Neuron (in vitro differentiated cells): ENCODE measurements around the gene PCNX2.

ENCODE experiments used
- H2AFZ ChIP-seq: one replicate; pipeline ENCODE4 v1.6.1; 2013; ENCODE audit warnings: low read depth, mild to moderate bottlenecking, inconsistent platforms, low read length, moderate library complexity
- H3K27me3 ChIP-seq: one replicate; pipeline ENCODE4 v1.6.1; 2013; ENCODE audit warnings: low read length; ENCODE audit not compliant: insufficient read depth
- H3K36me3 ChIP-seq: one replicate; pipeline ENCODE4 v1.6.1; 2013; ENCODE audit warnings: low read length; ENCODE audit not compliant: insufficient read depth
- H3K4me1 ChIP-seq: one replicate; pipeline ENCODE4 v1.6.1; 2013; ENCODE audit warnings: low read length; ENCODE audit not compliant: insufficient read depth
- H3K4me3 ChIP-seq: 2 replicates; pipeline ENCODE4 v1.5.1; 2013; ENCODE audit warnings: mild to moderate bottlenecking, low read length, moderate library complexity
- H3K9me3 ChIP-seq: one replicate; pipeline ENCODE4 v1.6.1; 2013; ENCODE audit warnings: low read length

PCNX2 gene

DNA sequence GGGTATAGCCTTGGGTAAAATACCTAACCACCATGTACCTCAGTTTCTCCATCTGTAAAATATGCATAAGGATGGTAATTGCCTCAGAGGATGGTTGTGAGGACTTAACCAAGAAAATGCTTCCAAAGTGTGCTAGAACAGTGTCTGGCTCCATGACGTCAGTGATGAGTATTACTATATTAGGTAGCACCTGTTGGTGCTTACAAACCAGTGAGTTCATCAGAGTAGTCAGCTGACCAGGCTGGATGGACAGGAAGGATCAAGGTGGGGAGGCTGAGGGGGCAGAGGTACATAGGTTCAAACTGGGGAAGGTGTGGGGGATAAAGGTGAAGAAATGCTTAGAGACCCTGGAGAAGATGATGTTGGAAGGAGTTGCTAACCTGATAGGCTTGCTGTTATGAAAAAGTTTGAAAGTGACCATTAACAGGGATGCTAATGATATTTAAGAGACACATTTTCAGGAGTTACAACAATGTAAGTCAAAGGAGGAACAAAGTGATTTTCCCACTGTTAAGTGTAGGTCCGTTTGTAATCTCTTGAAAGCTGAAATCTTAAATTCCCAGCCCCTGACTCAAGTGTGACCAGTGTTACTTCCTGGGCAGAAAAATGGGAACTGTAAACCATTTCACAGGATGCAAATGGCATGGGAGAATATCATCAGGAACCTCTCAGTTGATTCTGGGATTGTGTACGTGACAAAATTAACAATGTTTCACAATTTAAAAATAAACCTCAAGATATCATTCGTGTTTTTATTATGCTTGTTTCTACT, 340.7 kb downstream of the PCNX2 start:
- peaks cover 22% of the 10 kb centered on the region for H3K4me1 ChIP-seq
- peaks cover 5% of the 10 kb centered on the region for H3K9me3 ChIP-seq
- H2AFZ ChIP-seq: no peak overlapping the region
- peaks cover 13% of the 10 kb centered on the region for H3K36me3 ChIP-seq
- no peaks in the 10 kb centered on the region for H3K27me3 ChIP-seq
- no peak overlapping the region for H3K4me3 ChIP-seq

DNA sequence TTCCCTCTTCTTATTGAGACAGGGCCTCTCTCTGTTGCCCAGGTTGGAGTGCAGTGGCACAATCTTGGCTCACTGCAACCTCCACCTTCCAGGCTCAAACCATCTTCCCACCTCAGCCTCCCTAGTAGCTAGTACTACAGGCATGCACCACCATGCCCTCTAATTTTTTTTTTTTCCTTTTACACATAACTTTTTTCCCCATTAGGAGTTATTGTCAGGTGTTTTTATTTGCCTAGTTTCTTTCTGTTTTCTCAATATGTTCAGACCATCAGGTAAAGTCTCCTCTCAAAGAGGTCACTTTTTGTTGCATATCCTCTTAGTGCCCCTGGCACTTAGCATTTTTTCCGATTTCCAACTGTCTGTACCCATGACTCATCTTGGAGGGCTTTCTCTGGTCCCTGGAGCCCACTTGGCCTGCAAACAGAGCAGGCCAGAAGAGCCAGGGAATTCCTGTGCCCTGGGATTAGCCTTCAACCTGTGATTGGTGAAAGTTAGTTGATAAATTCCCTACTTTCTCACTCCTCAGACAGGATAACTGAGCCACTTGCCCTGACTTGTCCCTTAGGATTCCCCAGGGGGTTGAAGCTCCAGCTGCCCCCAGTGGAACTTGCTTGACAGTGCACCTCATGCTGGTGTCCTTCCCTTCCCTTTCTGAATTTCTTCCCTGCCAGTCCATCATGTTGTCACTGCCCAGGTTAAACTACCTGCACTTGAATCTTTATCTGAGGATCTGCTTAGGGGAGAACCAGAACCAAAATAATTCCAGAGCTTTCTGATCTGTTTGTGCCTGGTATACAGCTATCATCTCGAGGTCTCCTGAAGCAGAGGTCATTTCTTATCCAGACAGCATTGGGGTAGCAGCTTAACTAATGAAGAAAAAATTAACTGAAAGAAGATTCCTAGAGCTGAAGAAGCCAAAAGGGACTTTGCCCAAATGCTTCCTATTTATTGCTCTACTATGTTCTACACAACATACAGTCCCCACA, 342.7 kb downstream of the PCNX2 start:
- Histone ChIP-seq H2AFZ (no peak overlapping the region), H3K9me3 (no peaks in the 10 kb centered on the region), H3K27me3 (no peaks in the 10 kb centered on the region), H3K4me3 (no peak overlapping the region), H3K4me1 (peaks cover 29% of the 10 kb centered on the region), H3K36me3 (peaks cover 6% of the 10 kb centered on the region)

DNA sequence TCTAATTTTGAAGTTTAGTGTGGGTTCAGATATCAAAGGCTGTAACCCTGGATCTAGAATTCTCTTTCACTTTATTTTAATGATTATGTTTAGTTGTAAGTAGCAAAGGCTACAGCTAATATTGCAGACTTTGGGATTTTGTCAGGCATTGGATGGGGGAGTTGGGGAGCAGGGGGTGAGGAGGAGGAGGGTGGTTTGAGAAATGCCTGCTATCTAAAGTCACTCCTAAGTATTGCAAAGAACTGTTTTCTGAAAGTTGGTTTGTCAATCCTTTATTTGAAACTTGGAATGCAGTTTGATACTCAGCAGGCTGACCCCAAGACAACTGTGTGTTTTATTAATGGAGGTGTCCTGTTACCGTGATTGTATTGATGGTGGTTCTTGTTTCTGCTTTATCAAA, 343.9 kb downstream of the PCNX2 start:
- Histone ChIP-seq H3K4me1 (peaks cover 29% of the 10 kb centered on the region), H3K4me3 (peak overlapping the region; percentile 65), H3K27me3 (no peaks in the 10 kb centered on the region), H3K9me3 (no peaks in the 10 kb centered on the region), H2AFZ (no peak overlapping the region), H3K36me3 (peaks cover 2% of the 10 kb centered on the region)

DNA sequence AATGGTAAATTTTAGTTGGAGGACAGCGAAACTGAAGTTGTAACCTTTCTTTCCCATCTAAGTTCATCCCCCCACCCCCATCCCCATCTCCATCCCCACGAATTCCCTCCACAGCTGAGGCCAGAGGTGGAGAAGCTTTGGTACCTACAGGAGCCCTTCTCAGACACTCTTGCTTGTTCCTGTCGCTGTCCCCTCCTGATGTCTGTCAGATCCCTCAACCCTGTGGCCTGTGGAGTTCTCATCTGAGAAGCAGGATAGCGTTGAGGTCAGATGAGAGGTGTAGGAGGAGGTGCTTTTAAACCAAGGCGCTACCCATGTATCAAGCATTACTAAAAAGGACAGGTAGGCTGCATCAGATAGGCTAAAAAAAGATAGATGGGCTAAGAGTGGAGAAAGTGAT, 344.3 kb downstream of the PCNX2 start:
- no peaks in the 10 kb centered on the region for H3K27me3 ChIP-seq

DNA sequence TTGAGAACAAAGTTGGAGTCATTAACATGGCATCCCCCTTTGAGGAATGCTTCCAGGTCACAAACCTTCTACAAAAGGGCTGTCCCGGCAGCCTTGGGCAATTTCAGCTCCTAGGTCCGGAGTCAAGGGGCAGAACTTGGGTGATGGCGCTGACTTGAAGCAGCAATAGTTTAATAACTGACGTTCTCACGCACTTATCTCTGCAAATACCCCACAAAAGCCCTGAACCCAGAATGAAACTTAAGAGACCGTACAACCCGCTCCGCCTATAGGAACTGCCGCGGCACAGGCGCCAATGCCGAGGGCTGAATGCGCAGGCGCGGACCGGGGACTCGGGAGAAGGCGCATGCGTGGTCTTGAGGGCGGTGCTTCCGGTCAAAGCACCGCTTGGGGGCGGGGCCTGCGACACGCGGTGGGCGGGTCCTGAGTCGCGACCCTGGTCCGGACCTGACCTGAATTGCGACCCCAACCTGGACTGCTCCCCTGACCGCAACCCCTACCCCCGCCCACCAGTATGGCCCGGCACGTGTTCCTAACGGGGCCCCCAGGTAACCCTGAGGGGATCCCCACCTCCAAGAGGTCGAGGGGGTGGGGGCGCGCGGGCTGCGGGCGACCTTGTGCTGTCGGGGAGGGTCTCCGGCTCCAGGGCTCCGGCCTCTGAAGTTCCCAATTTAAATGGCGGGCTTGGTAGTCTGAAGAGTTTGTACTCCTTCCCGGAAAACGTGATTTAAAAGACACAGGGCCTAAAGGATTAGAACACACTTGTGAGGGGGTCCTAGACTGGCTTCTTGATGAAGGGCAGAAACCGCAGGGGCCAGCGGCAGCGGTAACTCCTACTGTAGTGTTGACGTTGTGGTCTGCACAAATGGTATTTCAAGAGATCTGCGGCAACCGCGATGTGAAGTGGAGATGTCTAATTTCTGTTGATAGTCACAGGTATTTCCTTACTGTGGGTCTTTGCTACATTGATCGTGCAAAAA, 345.0 kb downstream of the PCNX2 start, which contains the start of gene NTPCR:
TSS of gene NTPCR (plus strand) at position 415 of the 980 bp plus-strand sequence. CDS start at position 515, 100 bp downstream.
- H3K4me1 ChIP-seq: peaks cover 29% of the 10 kb centered on the region
- peak within 1 kb of the TSS; percentile 87 for H2AFZ ChIP-seq
- H3K36me3 ChIP-seq: no peaks in the 10 kb centered on the region
- no peaks in the 10 kb centered on the region for H3K9me3 ChIP-seq
- peak within 1 kb of the TSS; percentile 65 for H3K4me3 ChIP-seq
- no peaks in the 10 kb centered on the region for H3K27me3 ChIP-seq

More for the DNA sequence above, 344.3 kb downstream of the PCNX2 start:
- H3K36me3 ChIP-seq: peaks cover 2% of the 10 kb centered on the region
- H3K4me3 ChIP-seq: peak overlapping the region; percentile 65
- peak overlapping the region; percentile 87 for H2AFZ ChIP-seq
- H3K9me3 ChIP-seq: no peaks in the 10 kb centered on the region
- peaks cover 29% of the 10 kb centered on the region for H3K4me1 ChIP-seq

DNA sequence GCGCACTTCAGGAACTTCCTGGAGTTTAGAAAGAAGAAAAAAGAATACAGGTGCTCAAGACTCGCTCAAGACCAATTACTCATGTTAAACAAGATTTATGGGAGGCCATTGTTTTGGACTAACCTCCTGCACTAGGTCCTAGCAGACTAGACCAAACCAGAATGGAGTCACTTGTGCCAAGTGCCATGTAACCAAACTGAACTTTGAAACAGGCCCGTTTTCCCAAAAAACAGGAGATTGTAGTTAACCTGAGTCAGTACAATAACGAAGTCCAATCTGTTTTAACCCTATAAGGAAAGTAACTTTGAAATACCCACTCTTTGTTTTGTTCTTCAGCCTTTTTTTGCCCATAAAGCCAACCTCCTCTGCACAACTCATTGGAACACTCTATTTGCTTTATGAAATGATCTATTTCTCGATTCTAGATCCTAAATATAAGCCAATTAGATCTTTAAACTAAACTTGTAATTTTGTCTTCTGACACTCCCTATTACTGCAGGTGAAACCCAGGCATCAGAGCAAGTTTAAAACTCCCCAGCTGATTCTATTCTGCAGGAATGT, 345.8 kb downstream of the PCNX2 start:
- Histone ChIP-seq H2AFZ (peak overlapping the region; percentile 87), H3K9me3 (no peaks in the 10 kb centered on the region), H3K36me3 (no peaks in the 10 kb centered on the region), H3K4me1 (peaks cover 29% of the 10 kb centered on the region), H3K27me3 (no peaks in the 10 kb centered on the region), H3K4me3 (peak overlapping the region; percentile 65)

DNA sequence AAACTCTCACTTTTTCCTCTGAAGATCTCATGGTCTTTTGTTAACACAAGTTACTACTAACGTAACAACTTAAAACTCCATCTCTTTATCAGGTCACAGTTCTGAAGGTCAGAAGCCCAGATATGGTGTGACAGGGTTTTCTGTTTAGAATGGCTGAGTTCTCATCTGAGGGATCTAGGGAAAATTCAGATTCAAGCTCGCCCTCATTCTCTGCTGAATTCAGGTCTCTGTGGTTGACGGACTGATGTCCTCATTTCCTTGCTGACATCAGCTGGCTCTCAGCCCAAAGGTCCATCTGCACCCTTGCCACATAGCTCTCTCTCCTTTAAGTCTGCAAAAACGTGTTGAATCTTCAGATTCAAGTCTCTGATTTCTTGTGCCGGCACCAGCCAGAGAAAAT, 351.2 kb downstream of the PCNX2 start:
- peaks cover 7% of the 10 kb centered on the region for H3K4me1 ChIP-seq
- no peak overlapping the region for H3K4me3 ChIP-seq
- no peak overlapping the region for H2AFZ ChIP-seq
- H3K36me3 ChIP-seq: no peaks in the 10 kb centered on the region
- no peaks in the 10 kb centered on the region for H3K27me3 ChIP-seq
- H3K9me3 ChIP-seq: no peaks in the 10 kb centered on the region

DNA sequence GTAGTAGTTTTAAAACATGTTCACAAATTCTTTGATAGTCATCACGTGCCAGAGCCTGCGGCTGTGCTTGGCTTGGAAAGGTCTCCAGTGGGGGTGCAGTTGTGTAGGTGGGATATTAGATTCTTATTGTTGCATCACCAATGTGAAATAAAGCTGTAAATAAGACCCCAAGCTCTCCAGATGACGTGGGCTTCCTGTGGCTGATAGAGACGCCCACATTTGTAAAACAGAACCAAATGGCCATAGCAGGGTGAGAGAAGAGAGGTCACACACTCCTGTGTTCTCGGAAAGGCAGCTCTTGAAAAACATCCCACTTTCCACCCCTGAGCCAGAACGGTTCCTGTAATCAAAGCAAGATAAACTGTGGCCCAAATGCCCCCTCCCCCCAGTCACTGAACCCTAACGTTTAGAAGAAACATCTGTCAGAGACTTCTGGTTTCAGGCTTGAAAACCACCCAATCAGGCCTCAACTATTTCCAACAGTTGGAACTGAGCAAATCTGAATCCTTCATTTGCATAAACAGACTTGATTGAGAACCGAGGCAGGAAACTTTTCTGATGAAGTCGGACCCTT, 351.8 kb downstream of the PCNX2 start:
- Histone ChIP-seq H3K27me3 (no peaks in the 10 kb centered on the region), H2AFZ (no peak overlapping the region), H3K9me3 (no peaks in the 10 kb centered on the region), H3K4me1 (peaks cover 5% of the 10 kb centered on the region), H3K4me3 (no peak overlapping the region), H3K36me3 (no peaks in the 10 kb centered on the region)

DNA sequence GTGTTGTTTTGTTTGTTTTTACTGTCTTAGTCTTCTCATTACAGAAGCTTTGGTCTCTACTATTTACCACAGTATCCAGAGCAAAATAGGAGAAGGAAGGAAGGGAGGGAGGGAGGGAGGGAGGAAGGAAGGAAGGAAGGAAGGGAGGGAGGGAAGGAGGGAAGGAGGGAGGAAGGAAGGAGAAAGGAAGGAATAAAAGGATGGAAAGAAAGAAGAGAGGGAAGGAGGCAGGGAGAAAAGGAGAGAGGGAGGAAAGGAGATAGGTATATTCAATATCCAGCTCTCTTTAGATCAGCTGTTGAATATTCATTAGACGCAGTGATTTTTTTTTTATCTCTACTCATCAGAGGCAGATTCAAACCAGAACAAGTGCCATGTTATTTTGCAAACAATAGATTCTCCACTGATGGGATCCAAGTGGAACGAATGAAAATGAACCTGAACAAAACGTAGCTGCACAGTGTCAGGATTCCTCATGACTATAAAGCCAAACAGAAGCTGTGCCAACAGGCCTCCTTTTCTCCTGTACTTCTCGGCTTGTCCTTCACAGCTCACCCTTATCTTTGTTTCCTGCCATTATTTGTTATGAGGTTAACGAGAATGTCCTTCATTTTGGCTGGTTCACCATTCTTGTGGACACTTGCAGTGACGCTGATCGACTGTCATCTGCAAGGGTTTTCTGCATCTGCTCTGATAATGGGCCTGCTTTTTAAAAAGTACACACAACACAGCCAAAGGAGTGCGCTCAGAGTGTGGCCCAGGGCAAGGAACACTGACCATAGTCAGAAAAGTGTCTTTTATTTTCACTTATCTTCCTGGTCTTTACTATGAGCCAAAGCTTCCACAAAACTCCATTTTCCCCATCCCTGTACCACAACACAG, 352.9 kb downstream of the PCNX2 start:
- no peaks in the 10 kb centered on the region for H3K9me3 ChIP-seq

DNA sequence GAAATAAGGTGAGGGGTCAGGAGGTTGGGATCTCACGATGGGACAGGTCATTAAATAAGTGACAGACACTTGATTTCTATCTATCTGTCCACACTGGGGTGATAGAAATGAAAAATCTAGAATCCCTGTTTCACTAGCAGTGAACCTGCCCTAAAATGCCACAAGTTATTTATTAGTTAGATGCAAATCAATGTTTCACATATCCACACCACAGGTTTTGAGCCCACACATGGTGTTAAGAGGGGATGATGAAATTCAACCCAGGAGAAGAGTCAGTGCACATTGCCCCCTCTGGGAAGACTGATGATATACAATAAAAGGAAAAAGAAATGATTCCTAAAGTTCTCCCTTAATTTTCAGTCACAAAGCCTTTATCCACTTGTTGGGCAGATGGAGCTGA, 355.3 kb downstream of the PCNX2 start:
- peaks cover 5% of the 10 kb centered on the region for H3K4me1 ChIP-seq
- no peaks in the 10 kb centered on the region for H3K36me3 ChIP-seq
- H3K27me3 ChIP-seq: no peaks in the 10 kb centered on the region
- H2AFZ ChIP-seq: no peak overlapping the region
- no peak overlapping the region for H3K4me3 ChIP-seq
- H3K9me3 ChIP-seq: no peaks in the 10 kb centered on the region

More for the DNA sequence above, 352.9 kb downstream of the PCNX2 start:
- Histone ChIP-seq H2AFZ (no peak overlapping the region), H3K36me3 (no peaks in the 10 kb centered on the region), H3K27me3 (no peaks in the 10 kb centered on the region), H3K4me1 (peaks cover 5% of the 10 kb centered on the region), H3K4me3 (no peak overlapping the region)

DNA sequence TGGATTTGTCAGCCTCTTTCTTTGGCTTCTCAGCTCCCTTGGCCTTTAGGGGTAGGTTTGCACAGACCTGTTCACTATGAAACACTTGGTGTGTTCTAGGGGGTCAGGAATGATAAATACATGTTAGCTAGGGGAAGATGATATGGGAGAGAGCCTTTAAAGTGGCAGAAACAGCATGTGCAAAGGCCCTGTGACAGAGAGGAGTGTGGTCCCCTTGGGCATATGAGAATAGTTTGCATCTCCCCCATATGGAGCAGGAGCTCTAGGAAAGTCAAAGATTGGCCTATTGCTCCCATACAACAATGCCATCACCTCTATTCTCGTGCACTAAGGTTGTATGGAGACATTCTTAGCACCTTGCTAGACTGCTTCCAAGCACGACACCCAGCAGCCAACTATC, 355.8 kb downstream of the PCNX2 start:
- Histone ChIP-seq H2AFZ (no peak overlapping the region), H3K4me3 (no peak overlapping the region), H3K9me3 (no peaks in the 10 kb centered on the region), H3K27me3 (no peaks in the 10 kb centered on the region), H3K4me1 (peaks cover 5% of the 10 kb centered on the region), H3K36me3 (no peaks in the 10 kb centered on the region)
